Heart left ventricle (tissue), 13 donors: ENCODE data around the gene CD247.

Source experiments
- POLR2A ChIP-seq, 2 donors: fragments of 450-650 bp; IDR thresholded peaks; one replicate each; pipeline ENCODE4 v1.6.1; 2017; ENCODE audit warnings: antibody characterized with exemption in 2 of 2, mild to moderate bottlenecking in 2 of 2, moderate library complexity in 2 of 2
- TF ChIP-seq, protein P1 (sequence below), 12 donors: fragments of 200-600 bp; sonication (generic) in 4 of 12; IDR thresholded peaks; one replicate each; pipeline versions ENCODE4 v1.5.0 to v1.8.0; 2018 to 2022; ENCODE audit warnings: antibody characterized with exemption in 12 of 12, mild to moderate bottlenecking in 5 of 12
- donor health status: ischemic (EF 13 %, LVEDD 7.1; RV severe dilation, severe dysfunction).
- donor health status: DM: no; HTN: yes; CAD: no.
- donor health status: DM: no; HTN: no; CAD: no.
- donor health status: ischemic (EF 25% LVEDD 6.9; RV normal size, moderate dysfunction).
- donor health status: ischemic (EF 25% LVEDD 5.7; RV mildly dilated, moderate dysfunction).
- donor health status: ischemic (EF 35%, LVEDD 5.7; RV mildly dilated, moderate dysfunction).
- donor health status: nonischemic (EF 11% LVEDD 7.7; RV severe dilation, severe dysfunction).
- donor health status: DM: yes; HTN: yes; CAD: no.
- donor health status: PGD.
- donor health status: ischemic (EF 29% LVEDD 5.4; RV normal size, mild dysfunction).
- donor health status: nonischemic (EF 23%, LVEDD 6.1; RV moderate dilation, normal function).

DNA sequence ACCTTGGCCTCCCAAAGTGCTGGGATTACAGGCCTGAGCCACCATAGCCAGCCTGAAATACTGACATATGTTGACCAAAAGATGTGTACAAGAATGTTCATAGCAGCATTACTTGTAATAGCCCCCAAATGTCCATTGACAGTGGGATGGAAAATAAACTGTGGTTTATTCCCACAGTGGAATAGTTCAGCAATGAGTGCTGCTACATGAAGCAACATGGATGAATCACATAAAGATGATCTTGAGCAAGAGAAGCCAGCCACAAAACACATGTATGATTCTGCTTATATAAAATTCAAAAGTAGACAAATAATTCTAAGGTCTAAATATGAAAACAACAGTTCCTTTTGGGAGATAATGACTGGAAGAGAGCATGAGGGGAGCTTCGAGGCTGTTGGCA lies 44.4 kb upstream of the CD247 start:
- no peak for TF ChIP-seq POLR2A (IDR thresholded peaks at IDR 0.05)
- TF ChIP-seq, protein P1, sequence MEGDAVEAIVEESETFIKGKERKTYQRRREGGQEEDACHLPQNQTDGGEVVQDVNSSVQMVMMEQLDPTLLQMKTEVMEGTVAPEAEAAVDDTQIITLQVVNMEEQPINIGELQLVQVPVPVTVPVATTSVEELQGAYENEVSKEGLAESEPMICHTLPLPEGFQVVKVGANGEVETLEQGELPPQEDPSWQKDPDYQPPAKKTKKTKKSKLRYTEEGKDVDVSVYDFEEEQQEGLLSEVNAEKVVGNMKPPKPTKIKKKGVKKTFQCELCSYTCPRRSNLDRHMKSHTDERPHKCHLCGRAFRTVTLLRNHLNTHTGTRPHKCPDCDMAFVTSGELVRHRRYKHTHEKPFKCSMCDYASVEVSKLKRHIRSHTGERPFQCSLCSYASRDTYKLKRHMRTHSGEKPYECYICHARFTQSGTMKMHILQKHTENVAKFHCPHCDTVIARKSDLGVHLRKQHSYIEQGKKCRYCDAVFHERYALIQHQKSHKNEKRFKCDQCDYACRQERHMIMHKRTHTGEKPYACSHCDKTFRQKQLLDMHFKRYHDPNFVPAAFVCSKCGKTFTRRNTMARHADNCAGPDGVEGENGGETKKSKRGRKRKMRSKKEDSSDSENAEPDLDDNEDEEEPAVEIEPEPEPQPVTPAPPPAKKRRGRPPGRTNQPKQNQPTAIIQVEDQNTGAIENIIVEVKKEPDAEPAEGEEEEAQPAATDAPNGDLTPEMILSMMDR (IDR thresholded peaks at IDR 0.05) = no peak
